ENCODE results near the gene PHKG1.

DNA sequence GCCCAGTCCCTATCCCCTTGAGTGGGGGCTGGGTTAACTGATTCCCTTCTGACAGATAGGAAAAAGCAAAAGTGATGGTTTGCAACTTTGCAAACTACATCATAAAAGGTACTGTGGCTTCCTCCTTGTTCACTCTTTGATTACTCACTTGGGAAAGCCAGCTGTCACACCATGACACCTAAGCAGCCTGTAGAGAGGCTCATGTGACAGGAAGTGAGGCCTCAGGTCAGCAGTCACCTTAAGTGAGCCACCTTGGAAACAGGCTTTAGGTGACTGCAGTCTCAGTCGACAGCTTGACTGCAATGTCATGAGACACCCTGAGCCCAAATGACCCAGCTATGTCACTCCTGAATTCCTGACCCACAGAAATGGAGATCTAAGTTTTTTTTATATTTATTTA lies 17.9 kb upstream of the PHKG1 start:
- no peak for TF ChIP-seq CTCF (IDR thresholded peaks at IDR 0.05)
- no peak for TF ChIP-seq POLR2A (IDR thresholded peaks at IDR 0.05)
